CD14-positive monocyte (primary cell): ENCODE data around the gene RHOBTB3. TPM values are rescaled to one million over a fixed set of nuclear protein-coding genes. Genes with fewer than 3 reads are reported as not detected.
A peak's percentile ranks its signal among the peaks of the same experiment; 100 is the strongest.

Source experiments
- DNase-seq, 3 donors: peaks; one replicate each; pipeline ENCODE4 v3.0.0-alpha.2; 2011 to 2022
- H2AFZ ChIP-seq: 2 replicates; pipeline ENCODE4 v1.6.0; 2012; ENCODE audit warnings: mild to moderate bottlenecking, low read depth, low read length, inconsistent platforms; ENCODE audit not compliant: insufficient read depth, poor library complexity, severe bottlenecking
- H3K27ac ChIP-seq, 2 donors: 1 replicate in 1 of 2; 2 replicates in 1 of 2; pipeline ENCODE4 v1.5.1; 2012 to 2013; ENCODE audit warnings: low read length in 2 of 2, control low read depth in 1 of 2, inconsistent platforms in 1 of 2, low read depth in 1 of 2, mild to moderate bottlenecking in 1 of 2
- H3K27me3 ChIP-seq, 2 donors: one replicate each; pipeline versions ENCODE4 v1.6.0 to v1.6.1; 2011 to 2013; ENCODE audit warnings: low read length in 2 of 2; ENCODE audit not compliant: control insufficient read depth in 2 of 2, insufficient read depth in 2 of 2
- H3K36me3 ChIP-seq, 2 donors: replicated peaks in 1 of 2; 1 replicate in 1 of 2; 2 replicates in 1 of 2; pipeline versions ENCODE4 v1.5.1 to v1.6.1; 2012 to 2013; ENCODE audit warnings: low read length in 2 of 2, control low read depth in 1 of 2, inconsistent platforms in 1 of 2, mild to moderate bottlenecking in 1 of 2; ENCODE audit not compliant: insufficient read depth in 2 of 2, control insufficient read depth in 1 of 2
- H3K4me1 ChIP-seq, 2 donors: 1 replicate in 1 of 2; 2 replicates in 1 of 2; pipeline versions ENCODE4 v1.5.1 to v1.6.1; 2012 to 2013; ENCODE audit warnings: low read length in 2 of 2, control low read depth in 1 of 2, inconsistent platforms in 1 of 2, mild to moderate bottlenecking in 1 of 2, moderate library complexity in 1 of 2; ENCODE audit not compliant: insufficient read depth in 2 of 2, control insufficient read depth in 1 of 2
- H3K4me2 ChIP-seq: replicated peaks from 2 replicates; pipeline ENCODE3; 2012; ENCODE audit warnings: low read length, moderate library complexity, mild to moderate bottlenecking; ENCODE audit not compliant: poor library complexity, severe bottlenecking; ENCODE audit errors: extremely low read depth
- H3K4me3 ChIP-seq, 3 experiments: fragments of 200-600 bp in 1 of 3; sonication (generic) in 1 of 3; replicated peaks in 1 of 3; 1 replicate in 2 of 3; 2 replicates in 1 of 3; pipeline ENCODE4 v1.5.1; 2011 to 2013; ENCODE audit warnings: low read length in 3 of 3, mild to moderate bottlenecking in 3 of 3, control low read depth in 2 of 3, low read depth in 2 of 3, inconsistent platforms in 1 of 3, moderate library complexity in 1 of 3
- H3K79me2 ChIP-seq: 2 replicates; pipeline ENCODE4 v1.6.0; 2012; ENCODE audit warnings: mild to moderate bottlenecking, control low read depth, inconsistent platforms, low read length, moderate library complexity; ENCODE audit not compliant: insufficient read depth
- H3K9ac ChIP-seq: 2 replicates; pipeline ENCODE4 v1.6.0; 2017; ENCODE audit warnings: low read length, mild to moderate bottlenecking; ENCODE audit not compliant: insufficient read depth, poor library complexity, severe bottlenecking
- H3K9me3 ChIP-seq, 2 donors: replicated peaks in 1 of 2; 1 replicate in 1 of 2; 2 replicates in 1 of 2; pipeline versions ENCODE4 v1.5.1 to v1.6.1; 2012 to 2013; ENCODE audit warnings: low read length in 2 of 2, control low read depth in 1 of 2; ENCODE audit not compliant: control insufficient read depth in 1 of 2, insufficient read depth in 1 of 2
- H4K20me1 ChIP-seq: 2 replicates; pipeline ENCODE4 v1.6.0; 2012; ENCODE audit warnings: mild to moderate bottlenecking, low read length, control low read depth, moderate library complexity; ENCODE audit not compliant: insufficient read depth
- H3K27ac Mint-ChIP-seq, 7 donors: one replicate each; pipeline ENCODE4 v1.8.0; 2020; ENCODE audit warnings: mild to moderate bottlenecking in 7 of 7, mixed read lengths in 7 of 7, moderate library complexity in 6 of 7, inconsistent platforms in 2 of 7
- H3K27me3 Mint-ChIP-seq, 3 donors: one replicate each; pipeline ENCODE4 v1.8.0; 2021 to 2022; ENCODE audit warnings: low read depth in 3 of 3, mild to moderate bottlenecking in 3 of 3, mixed read lengths in 3 of 3, moderate library complexity in 3 of 3, inconsistent platforms in 1 of 3
- H3K36me3 Mint-ChIP-seq, 2 donors: one replicate each; pipeline ENCODE4 v1.8.0; 2020; ENCODE audit warnings: mixed read lengths in 2 of 2, inconsistent platforms in 1 of 2, mild to moderate bottlenecking in 1 of 2
- H3K4me1 Mint-ChIP-seq: one replicate; pipeline ENCODE4 v1.8.0; 2020; ENCODE audit warnings: mild to moderate bottlenecking, mixed read lengths
- H3K4me3 Mint-ChIP-seq, 2 donors: one replicate each; pipeline ENCODE4 v1.8.0; 2020; ENCODE audit warnings: mild to moderate bottlenecking in 2 of 2, mixed read lengths in 2 of 2, moderate library complexity in 1 of 2
- H3K9me3 Mint-ChIP-seq, 7 donors: one replicate each; pipeline ENCODE4 v1.8.0; 2020 to 2022; ENCODE audit warnings: mixed read lengths in 7 of 7, mild to moderate bottlenecking in 6 of 7, moderate library complexity in 6 of 7, inconsistent platforms in 2 of 7
- WGBS: methylation state at CpG from one replicate; pipeline ENCODE4 v1.1.5; 2013; ENCODE audit warnings: missing lambda C conversion rate; ENCODE audit not compliant: insufficient coverage; 5-methylcytosine and 5-hydroxymethylcytosine counted together
- intact Hi-C, 2 donors: fragments of 100-400 bp; cut with micrococcal nuclease; formaldehyde crosslinking; loops; one replicate each; pipeline versions ENCODE4 v1.15.0 to v1.15.1; 2023
- polyA plus RNA-seq, 3 donors: library from polyadenylated mRNA; depleted of rRNA in 1 of 3; unstranded in 2 of 3; stranded (reverse) in 1 of 3; fragments of 300-500 nt in 2 of 3; fragments of >200 nt in 1 of 3; fragmentation: Illumina TruSeq in 2 of 3; gene quantifications; 1 replicate in 2 of 3; 2 replicates in 1 of 3; pipeline ENCODE4 v1.2.3, GENCODE V29; 2012 to 2021
- TF ChIP-seq, protein P1 (sequence below): fragments of 200-600 bp; IDR thresholded peaks from one replicate; pipeline ENCODE4 v1.8.0; 2022; ENCODE audit warnings: antibody characterized with exemption, mild to moderate bottlenecking

Gene RHOBTB3
- polyA plus RNA-seq, 3 donors: 0.41 to 1.5 (median 0.63) TPM

- whole genome bisulfite sequencing: 0% methylated on average over 1 of the region's 1 CpG
- peak in 2 of 3 donors; percentile 65 to 69 for DNase-seq
- Mint-ChIP-seq H3K4me1 (peaks cover 80% of the 10 kb centered on the region), H3K36me3 (no peaks in the 10 kb centered on the region), H3K27me3 (peaks cover 0 to 2% (median 2%) of the 10 kb centered on the region in 3 donors), H3K4me3 (peak overlapping the region in 1 of 2 donors; percentile 46), H3K27ac (peak overlapping the region; percentile 89 to 98 (median 96)), H3K9me3 (peaks cover 0 to 3% (median 0%) of the 10 kb centered on the region in 7 donors)
- H3K4me2 ChIP-seq: peak overlapping the region; percentile 47
- peaks cover 70 to 74% of the 10 kb centered on the region in 2 donors for H3K4me1 ChIP-seq
- no peaks in the 10 kb centered on the region for H4K20me1 ChIP-seq
- intact Hi-C loops: loop anchor here in 1 of 2 donors (5.0 kb wide), 1 partner anchor 34 kb away; no protein-coding TSS in a partner anchor
- H3K79me2 ChIP-seq: peaks cover 7% of the 10 kb centered on the region
- no peak overlapping the region for H3K9ac ChIP-seq
- H3K9me3 ChIP-seq: no peaks in the 10 kb centered on the region
- peak overlapping the region in 1 of 3 experiments; percentile 41 for H3K4me3 ChIP-seq
- TF ChIP-seq, protein P1, sequence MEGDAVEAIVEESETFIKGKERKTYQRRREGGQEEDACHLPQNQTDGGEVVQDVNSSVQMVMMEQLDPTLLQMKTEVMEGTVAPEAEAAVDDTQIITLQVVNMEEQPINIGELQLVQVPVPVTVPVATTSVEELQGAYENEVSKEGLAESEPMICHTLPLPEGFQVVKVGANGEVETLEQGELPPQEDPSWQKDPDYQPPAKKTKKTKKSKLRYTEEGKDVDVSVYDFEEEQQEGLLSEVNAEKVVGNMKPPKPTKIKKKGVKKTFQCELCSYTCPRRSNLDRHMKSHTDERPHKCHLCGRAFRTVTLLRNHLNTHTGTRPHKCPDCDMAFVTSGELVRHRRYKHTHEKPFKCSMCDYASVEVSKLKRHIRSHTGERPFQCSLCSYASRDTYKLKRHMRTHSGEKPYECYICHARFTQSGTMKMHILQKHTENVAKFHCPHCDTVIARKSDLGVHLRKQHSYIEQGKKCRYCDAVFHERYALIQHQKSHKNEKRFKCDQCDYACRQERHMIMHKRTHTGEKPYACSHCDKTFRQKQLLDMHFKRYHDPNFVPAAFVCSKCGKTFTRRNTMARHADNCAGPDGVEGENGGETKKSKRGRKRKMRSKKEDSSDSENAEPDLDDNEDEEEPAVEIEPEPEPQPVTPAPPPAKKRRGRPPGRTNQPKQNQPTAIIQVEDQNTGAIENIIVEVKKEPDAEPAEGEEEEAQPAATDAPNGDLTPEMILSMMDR: no peak
- no peaks in the 10 kb centered on the region for H3K36me3 ChIP-seq
- H2AFZ ChIP-seq: no peak overlapping the region
- peak overlapping the region; percentile 31 to 82 for H3K27ac ChIP-seq
- H3K27me3 ChIP-seq: no peaks in the 10 kb centered on the region
Measured at GRCh38 chr5:95840956-95841705, 110.0 kb downstream of the RHOBTB3 start.

DNA sequence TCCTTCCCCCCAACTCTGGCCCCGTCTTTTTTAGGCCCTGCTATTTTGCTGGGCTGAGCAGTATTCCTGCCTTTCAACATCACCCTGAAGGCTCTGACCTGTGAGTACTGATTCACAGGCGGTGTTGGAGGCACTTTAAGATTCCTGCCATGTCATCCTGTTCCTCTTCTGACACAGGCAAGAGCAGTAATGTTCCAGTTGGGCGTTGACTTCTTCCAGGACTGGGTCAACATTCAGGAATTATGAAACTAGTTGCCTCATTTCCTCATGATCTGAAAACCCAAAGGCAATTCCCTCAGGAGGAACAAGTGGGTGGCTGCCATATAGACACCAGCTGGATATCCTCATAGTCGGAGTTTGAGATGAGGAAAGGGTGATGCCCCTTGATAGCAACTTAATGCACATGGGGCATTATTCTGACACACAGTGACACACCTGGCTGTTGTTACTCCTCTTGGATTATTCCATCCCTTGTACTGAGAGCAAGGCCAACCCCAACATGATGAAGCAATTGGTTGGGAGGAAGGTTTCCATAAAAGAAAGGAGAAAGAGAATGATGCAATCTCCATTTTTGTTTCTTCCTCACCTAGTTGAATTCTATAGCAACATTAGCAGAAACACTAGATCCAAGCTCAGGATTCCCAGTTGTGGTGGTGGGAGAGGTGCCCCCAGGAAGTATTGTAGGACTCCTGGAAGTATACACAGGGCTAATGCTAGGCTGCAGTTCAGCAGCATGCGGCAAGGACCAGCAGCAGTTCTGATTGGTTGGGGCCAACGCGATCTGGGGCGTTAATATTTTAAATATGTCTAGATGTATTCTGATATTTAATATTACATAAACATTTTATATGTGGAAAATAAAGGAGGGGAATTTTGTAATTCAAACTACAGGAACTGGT lies 111.0 kb downstream of the RHOBTB3 start:
- Mint-ChIP-seq H3K27me3 (peaks cover 0 to 2% (median 2%) of the 10 kb centered on the region in 3 donors), H3K4me1 (peaks cover 74% of the 10 kb centered on the region), H3K9me3 (peaks cover 0 to 3% (median 0%) of the 10 kb centered on the region in 7 donors), H3K36me3 (no peaks in the 10 kb centered on the region), H3K27ac (peak overlapping the region; percentile 89 to 98 (median 96)), H3K4me3 (peak overlapping the region in 1 of 2 donors; percentile 49)
- Histone ChIP-seq H3K4me3 (peak overlapping the region in 1 of 3 experiments; percentile 41), H3K27me3 (no peaks in the 10 kb centered on the region), H3K27ac (peak overlapping the region; percentile 57 to 82), H4K20me1 (no peaks in the 10 kb centered on the region), H3K4me2 (peak overlapping the region; percentile 47), H2AFZ (no peak overlapping the region), H3K36me3 (no peaks in the 10 kb centered on the region), H3K79me2 (no peaks in the 10 kb centered on the region), H3K9me3 (no peaks in the 10 kb centered on the region), H3K9ac (no peak overlapping the region), H3K4me1 (peaks cover 60 to 64% of the 10 kb centered on the region in 2 donors)
- peak in 2 of 3 donors; percentile 85 to 94 for DNase-seq
- intact Hi-C loops: loop anchor here in 1 of 2 donors (5.0 kb wide), 1 partner anchor 35 kb away; no protein-coding TSS in a partner anchor
- 41% methylated on average over 4 of the region's 8 CpGs for WGBS
- TF ChIP-seq, protein P1: no peak
